GM23248 (cell line): ENCODE data around the gene COLEC11. TPM values are rescaled to one million over a fixed set of nuclear protein-coding genes. Genes with fewer than 3 reads are reported as not detected.

ENCODE experiments used
- DNase-seq: peaks from one replicate; pipeline ENCODE4 v3.0.0-alpha.2; 2015
- H2AFZ ChIP-seq: fragments of 200-600 bp; sonication (generic); 2 replicates; pipeline ENCODE4 v1.6.1; 2016; ENCODE audit warnings: antibody characterized with exemption
- H3F3A ChIP-seq: fragments of 200-600 bp; sonication (generic); 2 replicates; pipeline ENCODE4 v1.6.1; 2016; ENCODE audit warnings: mild to moderate bottlenecking, antibody characterized with exemption, mixed run types; ENCODE audit not compliant: insufficient read depth
- H3K27ac ChIP-seq: fragments of 200-600 bp; sonication (generic); 2 replicates; pipeline ENCODE4 v1.5.1; 2016; ENCODE audit warnings: mild to moderate bottlenecking
- H3K27me3 ChIP-seq: fragments of 200-600 bp; sonication (generic); replicated peaks from 2 replicates; pipeline ENCODE4 v1.6.1; 2016; ENCODE audit warnings: mild to moderate bottlenecking; ENCODE audit not compliant: insufficient read depth
- H3K36me3 ChIP-seq: fragments of 200-600 bp; sonication (generic); 2 replicates; pipeline ENCODE4 v1.6.1; 2016; ENCODE audit warnings: low read depth, mild to moderate bottlenecking
- H3K4me1 ChIP-seq: fragments of 200-600 bp; sonication (generic); 2 replicates; pipeline ENCODE4 v1.6.1; 2016; ENCODE audit warnings: mild to moderate bottlenecking; ENCODE audit not compliant: insufficient read depth
- H3K4me2 ChIP-seq: fragments of 200-600 bp; sonication (generic); one replicate; pipeline ENCODE4 v1.6.1; 2016; ENCODE audit warnings: mild to moderate bottlenecking; ENCODE audit not compliant: unreplicated experiment
- H3K4me3 ChIP-seq: fragments of 200-600 bp; sonication (generic); 2 replicates; pipeline ENCODE4 v1.5.1; 2016; ENCODE audit warnings: mild to moderate bottlenecking
- H3K79me2 ChIP-seq: fragments of 200-600 bp; sonication (generic); 2 replicates; pipeline ENCODE4 v1.6.1; 2016; ENCODE audit warnings: mild to moderate bottlenecking; ENCODE audit not compliant: insufficient read depth
- H3K9ac ChIP-seq: fragments of 200-600 bp; sonication (generic); 2 replicates; pipeline ENCODE4 v1.6.1; 2016; ENCODE audit warnings: mild to moderate bottlenecking
- H3K9me2 ChIP-seq: fragments of 200-600 bp; sonication (generic); 2 replicates; pipeline ENCODE4 v1.6.1; 2016; ENCODE audit warnings: mixed run types, mild to moderate bottlenecking, moderate library complexity; ENCODE audit not compliant: insufficient read depth
- H3K9me3 ChIP-seq: fragments of 200-600 bp; sonication (generic); one replicate; pipeline ENCODE4 v1.6.1; 2017; ENCODE audit warnings: low read depth
- H4K20me1 ChIP-seq: fragments of 200-600 bp; sonication (generic); 2 replicates; pipeline ENCODE4 v1.6.0; 2016; ENCODE audit not compliant: insufficient read depth
- EZH2 ChIP-seq: fragments of 200-600 bp; sonication (generic); IDR thresholded peaks from 2 replicates; pipeline ENCODE4 v1.6.1; 2018; ENCODE audit warnings: antibody characterized with exemption, mild to moderate bottlenecking; ENCODE audit not compliant: insufficient read depth, poor library complexity, severe bottlenecking
- EZH2phosphoT487 ChIP-seq: fragments of 200-600 bp; sonication (generic); IDR thresholded peaks from 2 replicates; pipeline ENCODE4 v1.6.1; 2018; ENCODE audit warnings: antibody characterized with exemption, moderate library complexity, mild to moderate bottlenecking, low read depth; ENCODE audit not compliant: insufficient read depth
- WGBS, 2 experiments: methylation state at CpG; one replicate each; pipeline ENCODE4 v1.1.6; 2015 to 2017; ENCODE audit warnings: low lambda C conversion rate in 2 of 2, low coverage in 1 of 2; ENCODE audit errors: missing lambda C conversion rate in 2 of 2; 5-methylcytosine and 5-hydroxymethylcytosine counted together
- in situ Hi-C: fragments of 300-500 bp; cut with MboI; formaldehyde crosslinking; loops from 2 replicates; pipeline ENCODE4 v1.15.0; 2020
- polyA plus RNA-seq: library from polyadenylated mRNA; unstranded; fragments of >200 nt; fragmentation: Nextera tagmentation; extraction: Ambion mirVana; gene quantifications from 2 replicates; pipeline ENCODE4 v1.2.1, GENCODE V29; 2016
- total RNA-seq: library from RNA; depleted of rRNA; stranded (reverse); fragments of >200 nt; shearing (Covaris generic); gene quantifications from 2 replicates; pipeline ENCODE4 v1.2.3, GENCODE V29; 2014

The COLEC11 gene
- total and polyA plus RNA-seq, 2 experiments from 2014 or later = not detected

DNA sequence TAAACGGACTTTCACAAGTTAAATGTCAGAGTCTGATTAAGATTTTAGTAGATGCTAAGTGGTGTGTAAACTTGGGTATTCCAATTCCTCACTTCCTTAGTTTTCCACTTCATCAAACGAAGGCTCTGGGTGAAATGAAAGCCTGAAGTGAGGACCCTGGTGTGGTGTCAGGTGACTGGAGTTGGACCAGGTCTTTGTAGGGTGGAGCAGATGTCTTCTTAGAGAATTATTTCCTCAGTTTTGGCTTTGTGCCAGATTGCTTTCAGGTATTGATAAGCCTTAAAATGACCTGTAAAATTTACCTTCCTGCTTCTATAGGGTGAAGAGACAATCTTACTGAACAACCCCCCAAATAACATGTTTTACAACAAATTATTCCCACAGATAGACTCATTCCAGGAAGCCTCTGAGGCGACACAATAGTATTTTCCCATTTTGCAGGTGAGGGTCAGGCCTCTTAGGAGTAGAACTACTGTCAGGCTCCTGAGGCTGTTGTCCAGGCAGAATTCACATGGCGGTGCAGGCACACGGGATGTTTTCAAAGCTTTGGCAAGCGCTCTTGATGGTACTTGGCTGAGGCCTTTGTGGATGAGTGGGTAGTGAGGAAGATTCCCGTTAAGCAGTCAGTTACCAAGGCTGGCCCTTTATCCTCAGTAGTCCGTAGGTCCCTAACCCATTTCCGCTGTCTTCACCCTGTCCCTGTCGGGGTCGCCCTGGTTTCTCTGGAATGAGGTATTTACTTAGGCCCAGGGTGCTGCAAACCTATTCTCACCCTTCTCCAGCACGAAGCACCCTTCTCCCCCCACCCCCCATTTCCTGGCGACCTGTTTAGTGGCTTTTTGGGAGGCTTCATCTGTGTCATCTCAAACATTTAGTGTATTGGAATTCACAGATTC, 13.3 kb upstream of the COLEC11 start:
- in situ Hi-C loops = no loop called here
- no peak overlapping the region for H3K9ac ChIP-seq
- H3K79me2 ChIP-seq = peaks cover 56% of the 10 kb centered on the region
- H3K27me3 ChIP-seq = no peaks in the 10 kb centered on the region
- no peak overlapping the region for H3K4me3 ChIP-seq
- TF ChIP-seq EZH2phosphoT487 = no peak
- TF ChIP-seq EZH2 = no peak
- peaks cover 78% of the 10 kb centered on the region for H3F3A ChIP-seq
- H3K36me3 ChIP-seq = peaks cover 68% of the 10 kb centered on the region
- 87 to 92% methylated on average over 13 of the region's 13 CpGs for WGBS, 2 experiments
- H3K4me2 ChIP-seq = no peak overlapping the region
- no peaks in the 10 kb centered on the region for H3K9me3 ChIP-seq
- H2AFZ ChIP-seq = no peak overlapping the region
- H3K27ac ChIP-seq = no peak overlapping the region
- no peak for DNase-seq
- H3K4me1 ChIP-seq = peaks cover 34% of the 10 kb centered on the region
- H3K9me2 ChIP-seq = no peaks in the 10 kb centered on the region
- peaks cover 34% of the 10 kb centered on the region for H4K20me1 ChIP-seq

GRCh38 chr2:3584076-3584475, 10.8 kb upstream of the COLEC11 start:
- Histone ChIP-seq H3K4me1 (peaks cover 9% of the 10 kb centered on the region), H3K9me3 (no peaks in the 10 kb centered on the region), H3K9me2 (no peaks in the 10 kb centered on the region), H3K27me3 (no peaks in the 10 kb centered on the region), H3K9ac (no peak overlapping the region), H4K20me1 (peaks cover 14% of the 10 kb centered on the region), H3K4me2 (no peak overlapping the region), H3K27ac (no peak overlapping the region), H3F3A (peaks cover 53% of the 10 kb centered on the region), H3K36me3 (peaks cover 44% of the 10 kb centered on the region), H2AFZ (no peak overlapping the region), H3K79me2 (peaks cover 31% of the 10 kb centered on the region), H3K4me3 (no peak overlapping the region)
- WGBS, 2 experiments = 73 to 77% methylated on average over 6 of the region's 6 CpGs
- no peak for TF ChIP-seq EZH2
- TF ChIP-seq EZH2phosphoT487 = no peak
- in situ Hi-C loops = no loop called here
- DNase-seq = no peak

- peaks cover 38% of the 10 kb centered on the region for H3K36me3 ChIP-seq
- H3K27me3 ChIP-seq = no peaks in the 10 kb centered on the region
- no peak for DNase-seq
- H3K4me2 ChIP-seq = no peak overlapping the region
- no peak overlapping the region for H3K27ac ChIP-seq
- in situ Hi-C loops = no loop called here
- no peak overlapping the region for H3K9ac ChIP-seq
- peaks cover 8% of the 10 kb centered on the region; the same call in 1 of the 2 replicates for H4K20me1 ChIP-seq
- no peak overlapping the region for H2AFZ ChIP-seq
- H3K9me2 ChIP-seq = no peaks in the 10 kb centered on the region
- H3K4me1 ChIP-seq = 0 out of 2 replicates have a peak, but pooled peaks cover 3% of the 10 kb centered on the region
- TF ChIP-seq EZH2phosphoT487 = no peak
- no peak for TF ChIP-seq EZH2
- H3K4me3 ChIP-seq = no peak overlapping the region
- 65 to 72% methylated on average over 4 of the region's 4 CpGs for WGBS, 2 experiments
- H3K79me2 ChIP-seq = peaks cover 25% of the 10 kb centered on the region
- no peaks in the 10 kb centered on the region for H3K9me3 ChIP-seq
- H3F3A ChIP-seq = peaks cover 46% of the 10 kb centered on the region
These were observed 10.2 kb upstream of the COLEC11 start for GRCh38 chr2:3584608-3585260.

DNA sequence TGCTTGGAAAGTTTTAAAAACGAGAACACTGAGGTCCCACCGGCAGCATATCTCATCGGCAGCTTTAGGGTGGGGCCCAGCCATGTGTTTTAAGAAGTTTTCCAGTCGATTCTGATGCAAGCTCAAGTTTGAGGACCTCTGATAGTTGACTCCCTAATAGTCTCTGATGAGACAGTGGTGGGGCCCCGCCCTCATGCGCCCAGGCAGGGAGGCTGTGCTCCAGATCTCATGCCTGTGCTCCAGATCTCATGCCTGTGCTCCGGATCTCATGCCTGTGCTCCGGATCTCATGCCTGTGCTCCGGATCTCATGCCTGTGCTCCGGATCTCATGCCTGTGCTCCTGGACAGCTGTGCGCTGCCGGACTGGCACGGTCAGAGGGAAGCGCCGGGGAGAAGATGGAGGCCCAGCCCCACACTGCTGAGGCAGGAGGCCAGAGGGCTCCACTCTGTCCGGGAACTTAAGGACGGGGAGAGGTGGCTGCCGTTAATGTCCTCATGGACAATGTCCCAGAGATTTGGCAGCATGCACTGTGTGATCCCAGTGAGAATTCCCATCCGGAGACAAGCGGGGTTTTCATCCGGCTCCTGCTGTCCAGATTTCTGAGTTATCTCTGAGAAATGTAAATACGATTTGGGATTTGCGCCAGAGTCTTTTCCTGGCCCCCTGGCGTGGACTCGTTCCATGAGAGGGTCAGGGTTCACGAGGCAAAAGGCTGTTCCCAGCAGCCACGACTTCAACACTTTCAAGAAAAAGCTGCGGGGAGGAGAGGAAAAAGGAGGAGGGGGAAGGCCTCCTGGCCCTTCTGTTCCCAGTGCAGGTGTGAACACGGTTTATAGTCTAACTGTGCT, 9.4 kb upstream of the COLEC11 start:
- Histone ChIP-seq H3K27me3 (no peaks in the 10 kb centered on the region), H4K20me1 (peaks cover under 1% of the 10 kb centered on the region; the same call in 1 of the 2 replicates), H3K36me3 (peaks cover 31% of the 10 kb centered on the region), H3K4me3 (no peak overlapping the region), H3K9ac (no peak overlapping the region), H3K4me2 (no peak overlapping the region), H3K9me3 (no peaks in the 10 kb centered on the region), H3K79me2 (peaks cover 17% of the 10 kb centered on the region), H3K4me1 (no peaks in the 10 kb centered on the region), H3F3A (peaks cover 39% of the 10 kb centered on the region), H2AFZ (no peak overlapping the region), H3K27ac (no peak overlapping the region), H3K9me2 (no peaks in the 10 kb centered on the region)
- DNase-seq = no peak
- in situ Hi-C loops = no loop called here
- TF ChIP-seq EZH2 (no peak), EZH2phosphoT487 (no peak)
- 74 to 75% methylated on average over 29 of the region's 29 CpGs for WGBS, 2 experiments
